HG02642 (cell line): ENCODE measurements around the gene ZFP36L1.

Experiments
- ATAC-seq: cut with Tn5 transposase; IDR thresholded peaks from one replicate; pipeline ENCODE4 v1.9.1; 2021; ENCODE audit warnings: mild to moderate bottlenecking; ENCODE audit not compliant: unreplicated experiment, poor library complexity

ZFP36L1 gene

DNA sequence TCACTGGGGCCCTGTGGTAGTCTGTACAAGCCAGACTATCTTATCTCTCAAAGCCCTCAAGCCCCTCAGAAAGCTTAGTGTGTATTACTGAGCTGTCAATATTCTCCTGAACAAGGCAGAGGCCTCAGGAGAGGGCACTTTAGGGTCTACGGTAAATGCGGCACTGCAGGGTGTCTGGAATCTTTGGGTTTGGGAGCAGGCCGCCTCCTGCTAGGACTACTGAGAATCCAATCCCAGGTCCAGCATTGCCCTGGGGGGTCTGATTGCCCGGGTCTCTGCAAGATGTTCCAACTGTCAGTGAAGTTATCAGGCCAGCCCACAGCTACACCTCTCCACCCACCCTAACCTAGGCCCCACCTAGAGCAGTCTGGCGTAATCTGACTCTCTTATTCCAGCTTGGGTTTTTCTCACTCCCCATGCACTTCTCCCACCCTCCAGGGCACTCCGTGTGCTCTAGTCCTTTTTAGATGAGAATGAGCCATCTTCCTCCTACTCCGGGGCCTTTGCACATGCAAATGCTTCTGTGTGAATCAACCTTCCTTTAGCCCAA is 4.3 kb upstream of the ZFP36L1 start:
- no peak for ATAC-seq

DNA sequence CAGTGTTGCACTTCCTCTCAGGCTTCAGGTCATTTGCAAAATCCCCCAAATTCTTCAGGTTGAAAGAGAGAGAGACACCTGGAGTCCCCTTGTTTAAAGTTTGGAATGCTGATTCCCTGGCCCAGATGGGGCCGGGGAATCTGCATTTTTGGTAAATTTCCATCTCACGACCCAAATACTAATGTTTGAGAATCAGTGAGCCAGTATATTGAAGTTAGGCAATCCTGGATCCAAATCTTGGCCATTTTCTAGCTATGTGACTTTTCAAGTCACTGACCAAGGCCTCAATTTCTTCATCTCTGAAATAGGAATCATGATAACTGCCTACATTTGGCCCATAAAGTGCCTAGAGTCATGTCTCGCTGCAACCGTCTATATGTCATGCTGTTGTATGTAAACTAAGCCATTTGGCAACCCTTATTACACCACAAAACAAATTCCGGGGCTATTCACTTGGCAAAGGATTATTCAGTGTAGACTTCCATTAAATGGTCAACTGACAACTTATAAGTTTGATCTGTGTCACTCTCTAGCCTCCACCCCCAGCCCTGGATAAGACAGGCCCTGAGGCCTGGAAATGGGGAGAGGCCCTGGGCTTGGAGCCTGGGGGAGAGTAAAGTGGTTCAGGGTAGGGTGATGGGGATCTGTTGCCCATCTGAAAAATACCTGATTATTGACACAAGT is 3.7 kb upstream of the ZFP36L1 start:
- no peak for ATAC-seq

DNA sequence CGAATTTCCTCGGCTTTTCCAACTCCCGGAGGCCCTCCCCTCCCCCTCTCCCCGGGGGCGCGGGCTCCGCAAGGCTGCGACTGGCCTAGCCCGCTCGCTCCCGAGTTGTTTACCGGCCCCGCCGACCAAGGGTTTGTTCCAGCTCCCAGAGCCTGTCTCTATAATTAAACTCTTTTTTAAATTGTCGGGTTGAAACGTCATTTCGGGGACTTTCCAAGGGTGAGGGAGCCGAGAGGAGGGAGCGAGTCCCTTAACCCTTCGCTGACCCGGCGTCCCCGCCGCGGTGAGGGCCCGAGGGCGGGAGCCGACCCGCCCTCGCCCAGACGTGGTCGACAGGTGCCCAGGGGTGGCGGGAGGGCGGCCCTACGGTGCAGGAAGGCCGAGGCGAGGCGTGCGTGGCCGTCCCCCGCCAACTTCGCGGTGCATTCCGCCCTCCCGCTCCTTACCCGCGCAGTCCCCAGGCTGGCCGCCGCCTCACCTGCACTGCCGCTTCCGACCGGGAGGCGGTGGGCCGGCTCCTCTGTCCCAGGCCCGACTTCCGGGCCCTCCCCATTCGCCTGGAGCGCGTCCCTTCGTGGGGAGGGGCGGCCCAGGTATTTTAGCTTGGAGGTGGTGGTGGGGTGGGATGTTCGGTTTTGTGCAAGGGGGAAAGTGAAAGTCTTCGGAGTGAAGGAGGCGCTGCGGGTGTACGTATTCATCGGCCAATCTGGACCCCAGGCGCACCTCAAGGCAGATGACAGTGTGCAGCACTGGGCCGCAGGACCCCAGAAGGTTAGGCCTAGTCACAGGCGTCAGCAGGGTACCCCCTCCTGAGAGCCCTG is 2.9 kb upstream of the ZFP36L1 start:
- ATAC-seq, result peak; percentile 50

DNA sequence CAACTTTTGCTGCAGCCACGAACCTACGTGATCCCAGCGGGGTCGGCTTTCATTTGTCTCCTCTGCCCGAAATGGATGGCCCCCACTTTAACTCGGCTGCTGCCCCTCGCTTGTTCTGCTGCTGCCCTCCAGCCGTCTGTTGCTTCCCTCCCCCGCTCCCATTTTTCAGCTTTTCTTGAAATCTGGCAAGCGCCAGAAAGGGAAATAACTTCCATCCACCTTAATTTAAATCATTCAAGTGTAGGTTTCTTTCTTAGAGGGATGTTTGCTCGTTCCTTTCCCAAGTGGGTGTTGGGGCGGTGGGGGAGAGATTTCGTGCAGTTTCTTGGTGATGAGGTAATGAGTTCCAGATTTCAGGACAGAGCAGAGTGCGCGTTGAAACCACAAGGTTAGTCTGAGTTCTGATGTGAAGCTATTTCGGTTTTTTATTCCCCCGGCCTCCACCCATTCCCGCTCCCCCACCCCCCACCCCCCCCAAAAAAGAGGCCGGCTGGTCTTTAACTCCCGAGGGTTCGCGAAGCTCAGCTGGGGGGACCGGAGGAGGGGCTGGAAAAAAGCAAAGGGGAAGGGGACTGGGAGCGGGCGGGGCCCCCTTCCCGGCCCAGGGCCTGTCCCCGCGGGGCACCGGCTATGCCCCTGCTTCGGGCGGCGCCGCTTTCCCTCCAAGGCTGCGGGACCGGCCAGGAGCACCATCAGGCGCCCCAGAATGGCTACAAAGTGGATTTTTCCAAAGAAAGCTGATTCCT is 2.2 kb upstream of the ZFP36L1 start:
- ATAC-seq, result no peak

DNA sequence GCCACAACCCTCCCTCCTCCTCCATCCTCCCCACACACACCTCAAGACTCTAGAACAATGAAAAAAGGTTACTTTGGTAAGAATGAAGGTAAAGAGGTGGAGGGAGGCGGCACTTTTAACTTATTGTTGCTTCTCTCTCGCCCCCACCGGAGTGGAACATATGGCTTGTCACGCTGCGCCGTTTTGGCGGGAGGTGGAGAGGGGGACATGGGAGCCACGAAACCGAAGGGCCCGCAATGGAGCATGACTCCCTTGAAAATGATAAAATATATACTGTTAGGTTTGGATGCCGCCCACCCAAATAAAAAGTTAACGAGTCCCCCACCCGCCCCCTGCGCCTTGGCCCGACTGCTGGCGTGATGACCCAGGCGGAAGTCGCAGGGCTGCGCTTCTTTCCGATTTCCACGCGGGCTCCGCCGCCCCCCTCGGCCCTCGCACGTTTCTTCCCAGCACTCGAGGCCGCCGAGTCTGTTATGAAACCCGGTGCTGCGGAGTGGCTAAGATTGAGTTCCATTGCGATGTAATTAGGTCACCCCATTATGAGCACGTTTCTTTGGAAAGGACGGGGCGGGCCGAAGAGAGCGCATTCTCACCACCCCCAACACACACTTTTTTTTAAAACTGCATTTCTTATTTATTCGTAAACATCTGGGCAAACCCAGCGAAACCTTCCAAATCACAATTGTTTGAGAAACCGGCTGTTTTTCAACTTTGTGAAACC is 1.4 kb upstream of the ZFP36L1 start:
- ATAC-seq, result no peak

DNA sequence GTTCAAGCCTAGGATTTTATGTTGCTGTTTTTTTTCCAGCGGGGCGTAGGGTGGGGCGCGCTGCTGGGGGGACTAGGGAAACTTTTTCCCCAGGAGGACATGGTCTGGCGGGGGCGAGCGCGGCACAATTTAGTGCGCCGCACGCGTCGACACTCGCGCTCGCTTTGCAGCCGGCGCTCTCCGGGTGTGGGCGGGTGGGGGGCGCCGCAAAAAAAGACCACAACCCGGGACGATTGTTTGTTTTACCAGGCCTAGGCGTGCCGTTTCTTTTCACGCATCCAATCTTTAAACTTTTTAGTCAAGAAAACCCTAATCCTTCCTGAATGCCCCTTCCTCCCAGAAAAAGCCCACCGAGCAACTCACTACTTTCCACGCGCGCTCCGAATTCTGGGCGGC is 865 bp upstream of the ZFP36L1 start:
- ATAC-seq, result no peak

DNA sequence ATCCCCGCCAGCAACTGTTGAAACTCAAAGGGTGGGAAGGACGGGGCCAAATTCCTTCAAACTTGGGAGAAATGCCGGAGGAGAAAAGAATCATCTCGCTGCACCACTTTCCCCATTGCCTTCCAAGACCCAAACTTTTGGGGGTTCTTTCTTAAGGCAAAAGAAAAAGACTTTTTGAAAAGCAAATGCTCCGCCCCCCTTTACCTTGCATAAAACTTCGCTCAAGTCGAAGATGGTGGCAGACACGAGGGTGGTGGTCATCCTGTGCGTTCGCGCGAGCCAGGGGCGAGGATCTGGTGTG is 239 bp downstream of the ZFP36L1 start:
- ATAC-seq, result no peak

DNA sequence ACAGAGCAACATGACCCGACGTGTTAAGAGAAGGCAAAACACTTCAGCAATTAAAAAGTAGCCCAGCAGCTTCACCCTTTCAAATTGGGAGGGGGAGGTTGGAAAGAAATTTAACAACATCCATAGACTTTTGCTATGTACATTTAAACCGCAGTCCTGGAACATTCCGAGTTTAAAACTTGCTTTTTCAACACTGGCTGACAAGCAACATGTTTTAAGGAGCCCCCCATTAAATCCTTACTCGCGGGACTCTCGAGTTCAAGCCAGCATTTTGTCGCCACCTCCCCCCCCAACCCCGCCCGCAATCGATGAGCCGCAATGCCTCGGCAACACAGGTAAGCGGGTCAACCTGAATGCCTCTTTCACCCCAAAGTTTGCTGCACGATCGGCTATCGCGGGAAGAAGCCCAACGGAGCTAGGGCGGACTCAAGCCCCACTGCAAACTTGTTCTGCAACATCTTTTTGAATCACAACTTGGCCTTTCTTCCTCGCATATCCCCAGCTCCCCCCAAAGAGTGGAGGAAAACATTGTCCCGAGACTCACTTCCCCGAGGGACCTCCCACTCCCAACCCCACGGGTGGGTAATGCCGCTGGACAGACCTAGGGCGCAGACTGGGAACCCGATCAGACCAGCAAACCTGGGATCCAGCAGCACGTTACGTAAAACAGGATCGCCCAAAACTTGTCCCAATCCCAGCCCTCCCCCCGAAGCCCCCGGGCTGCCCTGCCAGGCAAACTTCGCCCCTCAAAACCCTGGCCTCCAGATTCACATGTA is 777 bp downstream of the ZFP36L1 start:
- ATAC-seq, result no peak

DNA sequence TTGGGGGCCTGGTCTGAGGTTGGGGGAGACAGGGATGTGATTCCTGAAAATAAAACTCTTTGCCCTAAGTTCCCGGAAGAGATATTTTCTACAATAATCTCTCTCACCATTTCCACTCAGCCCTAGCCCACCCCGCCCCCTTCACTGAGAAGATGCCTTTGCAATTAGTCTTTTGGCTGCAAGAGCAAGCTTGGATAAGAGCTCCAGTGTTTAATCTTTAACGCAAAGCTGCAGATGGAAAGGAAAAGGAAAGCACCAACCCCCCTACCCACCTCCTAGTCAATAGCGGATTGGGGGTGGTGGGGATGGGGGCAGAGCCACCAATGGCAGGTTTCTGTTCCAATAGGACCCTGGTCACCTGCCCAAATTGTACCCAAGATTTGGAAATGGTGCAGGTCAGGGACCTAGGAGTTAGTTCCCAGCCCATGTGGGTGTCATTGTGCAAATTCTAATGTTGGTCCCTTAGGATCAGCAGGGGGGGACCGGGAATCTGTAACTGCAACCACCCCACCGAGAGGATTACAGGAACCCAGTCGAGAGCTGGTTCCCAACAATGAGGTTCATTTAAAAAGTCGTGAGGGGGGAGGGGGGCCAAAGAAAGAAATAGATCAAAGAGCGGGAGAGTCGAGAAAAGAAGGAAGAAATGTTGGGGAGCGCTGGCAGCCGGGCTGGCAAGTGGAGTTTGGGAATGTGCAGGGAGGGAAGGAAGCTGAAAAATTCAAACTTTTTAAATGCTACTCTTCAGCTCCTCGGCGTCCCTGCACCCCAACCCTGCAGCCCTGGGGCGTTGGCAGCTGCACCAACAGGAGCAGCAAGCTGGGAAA is 1.6 kb downstream of the ZFP36L1 start:
- no peak for ATAC-seq

DNA sequence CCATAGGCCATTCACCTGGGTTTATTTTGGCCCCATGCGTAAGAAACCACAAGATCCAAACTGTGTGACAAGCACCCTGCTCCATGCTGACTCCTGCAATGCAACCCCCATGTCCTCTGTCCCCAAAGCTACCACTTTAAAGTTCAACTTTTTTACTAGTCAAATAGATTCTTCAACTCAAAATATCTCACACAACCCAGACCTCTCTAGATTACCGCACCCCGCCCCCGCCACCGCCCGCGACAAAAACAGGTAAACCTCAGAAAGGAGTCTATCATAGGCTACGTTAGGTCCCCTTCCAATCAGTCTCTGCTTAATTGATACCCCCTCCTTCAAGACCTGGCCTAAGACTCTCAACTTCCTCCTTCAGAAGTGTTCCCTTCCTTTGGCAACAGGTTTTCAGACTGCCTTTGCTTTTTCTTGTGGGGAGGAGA is 2.2 kb downstream of the ZFP36L1 start:
- ATAC-seq, result no peak

DNA sequence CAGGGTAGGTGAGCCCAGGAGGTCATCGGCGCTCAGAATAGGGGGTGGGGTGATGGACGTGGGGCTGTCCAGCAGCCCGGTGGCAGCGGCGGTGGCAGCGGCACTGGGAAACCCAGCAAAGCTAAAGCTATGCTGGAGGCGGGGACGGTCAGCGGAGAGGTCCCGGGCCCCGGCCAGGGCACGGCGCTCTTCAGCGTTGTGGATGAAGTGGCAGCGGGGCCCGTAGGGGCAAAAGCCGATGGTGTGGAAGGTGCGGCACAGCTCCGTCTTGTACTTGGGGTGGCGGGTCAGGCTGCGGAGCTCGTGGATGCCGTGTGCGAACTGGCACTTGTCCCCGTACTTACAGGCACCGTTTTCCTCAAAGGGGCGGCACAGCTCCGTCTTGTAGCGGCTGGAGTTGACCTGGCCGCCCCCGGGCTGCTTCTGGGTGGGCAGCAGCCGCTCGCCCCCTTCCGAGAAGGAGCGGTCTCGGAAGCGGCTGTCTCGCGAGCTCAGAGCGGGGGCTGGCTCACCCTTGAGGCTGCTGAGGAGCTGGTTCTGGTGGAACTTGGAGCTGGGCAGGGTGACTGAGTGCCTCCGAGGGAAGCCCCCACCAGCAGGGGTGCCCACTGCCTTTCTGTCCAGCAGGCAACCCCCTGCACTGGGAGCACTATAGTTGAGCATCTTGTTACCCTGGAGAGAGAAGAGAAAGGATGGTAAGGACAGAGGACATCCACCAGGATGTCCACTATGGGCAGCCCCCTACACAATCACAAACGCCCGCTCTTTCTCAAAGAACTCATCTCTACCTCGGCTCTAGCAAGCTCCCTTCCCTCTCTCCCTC is 2.8 kb downstream of the ZFP36L1 start:
- no peak for ATAC-seq

DNA sequence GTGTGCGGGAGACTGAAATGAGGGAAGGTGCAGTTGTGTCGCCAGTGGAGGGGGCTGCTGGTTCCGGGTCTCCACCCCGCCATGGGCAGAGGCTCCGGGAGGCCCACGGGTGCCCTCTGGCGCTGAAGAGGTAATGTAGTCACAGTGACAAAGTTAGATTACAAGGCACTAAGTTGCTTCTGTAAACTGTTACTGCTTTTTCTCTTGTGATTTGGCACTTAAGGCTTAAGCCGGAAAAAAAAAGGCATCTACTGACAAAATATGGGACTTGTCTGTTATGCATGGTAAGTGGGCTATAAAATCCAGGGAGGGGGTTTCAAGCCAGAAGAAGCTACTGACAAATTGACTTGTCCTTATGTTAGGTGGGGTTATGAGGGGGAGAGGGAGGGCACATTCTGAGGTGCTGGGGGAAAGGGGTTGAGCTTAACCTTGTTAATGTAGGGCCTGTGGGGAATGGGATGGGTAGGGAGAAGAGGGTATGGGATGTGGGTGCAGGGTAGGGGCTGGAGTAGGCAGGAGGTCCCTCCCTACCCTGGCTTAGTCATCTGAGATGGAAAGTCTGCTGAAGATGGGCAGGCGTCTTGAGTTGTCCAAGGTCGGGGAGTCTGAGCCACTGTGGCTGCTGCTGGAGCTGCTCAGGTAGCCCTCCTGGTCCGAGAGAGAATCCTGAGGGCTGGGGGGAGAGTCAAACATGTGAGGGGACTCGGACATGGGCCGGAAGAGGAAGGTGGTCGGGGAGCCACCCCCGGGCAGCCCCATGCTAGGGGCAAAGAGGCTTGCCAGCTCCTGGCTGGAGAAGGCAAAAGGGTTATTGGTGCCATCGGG is 3.7 kb downstream of the ZFP36L1 start:
- ATAC-seq, result no peak

DNA sequence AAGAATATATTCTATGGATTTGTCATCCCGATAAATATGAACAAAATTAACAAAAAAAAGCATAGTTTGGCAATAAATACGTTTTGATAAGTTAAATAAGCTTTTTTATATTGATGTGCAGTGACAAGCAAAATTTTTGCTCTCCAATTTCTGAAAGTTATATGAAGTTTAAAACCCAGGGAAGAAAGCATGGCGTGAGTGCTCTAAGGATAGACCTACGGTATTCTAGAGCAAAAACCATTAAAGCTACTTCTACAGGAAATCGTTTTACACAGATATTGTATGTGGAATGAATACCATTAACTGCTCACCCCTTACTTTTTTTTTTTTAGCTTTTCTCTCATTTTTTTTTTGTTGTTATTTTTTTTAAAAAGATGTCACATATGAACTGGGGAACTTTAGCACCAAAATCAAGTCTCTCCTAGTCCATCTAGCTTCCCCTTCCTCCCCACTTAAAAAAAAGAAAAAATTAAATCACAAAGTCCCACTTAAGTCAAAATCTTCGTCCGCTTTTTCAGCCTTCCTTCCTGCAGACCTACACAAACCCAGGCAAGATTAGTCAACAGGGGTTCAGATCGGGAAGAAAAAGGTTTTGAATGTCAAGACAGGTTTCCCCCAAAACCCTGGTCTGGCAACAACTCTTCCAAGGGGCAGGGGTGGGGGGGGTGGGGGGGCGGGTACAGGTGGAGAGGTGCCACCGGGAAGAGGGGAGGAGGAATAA is 4.4 kb downstream of the ZFP36L1 start:
- no peak for ATAC-seq

DNA sequence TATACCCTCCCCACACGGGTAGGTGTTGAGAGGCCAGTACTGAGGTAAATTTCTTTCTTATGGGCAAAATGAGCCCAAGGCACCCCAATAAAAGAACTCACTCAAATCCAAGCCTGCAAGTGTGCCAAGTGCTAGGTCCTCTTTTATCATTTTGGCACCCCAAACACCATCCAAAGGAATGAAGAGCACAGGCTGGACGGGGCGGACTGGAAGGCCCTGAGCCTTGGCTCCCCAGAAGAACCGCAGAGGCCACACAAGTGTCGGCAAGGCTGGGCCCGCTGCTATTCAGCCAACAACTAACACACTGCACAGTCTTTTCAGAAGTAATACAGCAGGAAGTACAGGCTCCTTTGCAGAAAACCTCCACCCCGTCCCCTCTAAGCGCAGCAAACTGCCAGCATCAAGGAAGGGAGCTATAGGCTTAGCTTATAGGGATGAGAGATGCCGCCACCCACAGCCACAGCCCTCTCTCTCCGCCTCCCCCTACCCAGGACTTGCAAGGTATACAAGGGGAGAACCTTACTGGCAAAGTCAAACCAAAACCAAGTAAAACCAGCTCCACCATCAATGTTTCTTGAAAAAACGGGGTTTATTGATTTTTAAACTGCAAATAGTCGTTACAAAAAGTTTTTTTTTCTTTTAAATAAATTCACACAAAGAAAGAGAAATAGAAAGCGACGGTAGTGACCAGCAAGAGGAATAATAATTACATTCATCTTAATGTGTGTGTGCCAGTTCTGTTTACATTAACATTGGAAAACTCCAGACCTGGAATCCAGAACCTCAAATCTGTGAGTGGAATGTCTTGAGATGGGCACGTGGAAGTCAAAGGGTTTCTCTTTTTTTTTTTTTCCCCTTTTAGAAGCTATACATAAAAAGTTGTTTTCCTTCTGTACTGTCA is 5.5 kb downstream of the ZFP36L1 start:
- ATAC-seq, result no peak

DNA sequence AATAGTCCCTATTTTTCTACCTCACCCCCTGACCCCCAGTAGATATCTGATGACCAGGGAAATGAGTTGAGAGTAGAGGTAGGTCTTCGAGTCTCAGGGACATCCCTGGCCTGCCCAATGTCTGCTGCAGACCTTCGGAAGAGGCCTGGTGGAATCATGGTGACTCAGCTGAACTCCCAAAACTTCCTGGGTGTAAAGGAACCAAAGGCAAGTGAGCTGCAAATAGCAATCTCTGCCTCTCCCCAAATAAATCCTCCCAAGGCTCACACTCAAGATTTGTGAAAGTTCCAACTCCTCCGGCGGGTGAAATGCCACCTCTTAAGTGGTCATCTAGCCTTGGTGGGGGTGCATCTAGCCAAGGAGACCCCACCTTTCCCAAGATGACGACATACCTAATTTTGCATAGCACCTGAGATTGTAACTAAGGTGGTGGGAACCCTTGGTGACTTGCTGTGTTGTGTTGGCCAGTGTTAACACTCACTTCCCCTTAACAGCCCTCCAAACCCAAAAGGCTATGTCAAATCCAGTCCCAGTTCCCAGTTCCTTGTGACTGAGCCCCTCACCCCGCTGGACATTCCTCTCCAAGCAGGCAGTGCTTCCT is 6.3 kb downstream of the ZFP36L1 start:
- ATAC-seq, result no peak
